ENCODE data around the gene C1QTNF6.
"Not testable (repeated sequence)": the region's sequence is repeated elsewhere in the genome, so short reads cannot be mapped to it uniquely, and the experiment has no call there.

Gene C1QTNF6

DNA sequence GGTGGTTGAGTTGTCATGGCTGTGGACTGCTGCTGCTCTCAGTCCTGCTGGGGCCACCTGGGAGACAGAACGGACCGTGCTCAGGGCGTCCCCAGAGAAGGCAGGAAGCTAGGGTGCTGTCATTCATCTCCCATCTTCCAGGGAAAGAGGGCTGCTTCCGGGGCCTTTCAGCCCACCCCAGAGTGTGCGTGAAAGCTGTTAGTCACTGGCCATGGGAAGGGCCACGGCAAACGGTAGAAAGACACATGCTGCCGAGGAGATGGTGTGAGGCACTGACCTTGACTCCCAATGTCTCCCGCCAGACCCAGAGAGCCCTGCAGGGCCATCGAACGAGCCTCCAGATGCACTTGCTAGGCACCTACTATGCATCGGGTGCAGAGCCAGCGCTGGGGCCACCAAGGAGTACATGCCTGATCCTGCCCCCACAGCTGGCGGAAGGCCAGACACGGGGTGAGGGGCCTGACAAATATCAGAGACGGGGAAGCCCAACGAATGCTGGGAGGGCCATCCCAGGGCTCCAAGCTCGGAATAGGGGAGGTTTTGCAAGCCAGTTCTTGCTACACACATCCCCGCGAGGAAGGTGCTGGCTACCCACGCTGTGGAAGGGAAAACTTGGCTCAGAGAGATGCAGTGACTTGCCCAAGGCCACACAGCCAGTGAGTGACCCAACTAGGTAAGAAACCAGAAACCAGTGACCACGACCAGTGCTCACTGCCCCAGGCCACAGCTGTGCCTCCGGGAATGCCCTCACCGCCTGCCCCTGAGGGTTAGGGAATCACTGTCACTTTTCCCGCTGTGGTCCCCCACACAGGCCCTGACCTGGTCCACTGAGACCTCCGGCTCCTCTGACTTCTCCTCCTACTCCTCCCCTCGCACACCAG is 45.9 kb upstream of the C1QTNF6 start:
- H3K27me3 ChIP-seq (ENCODE audit: insufficient read depth, poor library complexity, severe bottlenecking), result no peaks in the 10 kb centered on the region
- peak in 1 of 2 experiments; percentile 28 for DNase-seq (ENCODE audit: low read depth in 1 of 2, low spot score in 1 of 2)
- TF ChIP-seq, protein P1, sequence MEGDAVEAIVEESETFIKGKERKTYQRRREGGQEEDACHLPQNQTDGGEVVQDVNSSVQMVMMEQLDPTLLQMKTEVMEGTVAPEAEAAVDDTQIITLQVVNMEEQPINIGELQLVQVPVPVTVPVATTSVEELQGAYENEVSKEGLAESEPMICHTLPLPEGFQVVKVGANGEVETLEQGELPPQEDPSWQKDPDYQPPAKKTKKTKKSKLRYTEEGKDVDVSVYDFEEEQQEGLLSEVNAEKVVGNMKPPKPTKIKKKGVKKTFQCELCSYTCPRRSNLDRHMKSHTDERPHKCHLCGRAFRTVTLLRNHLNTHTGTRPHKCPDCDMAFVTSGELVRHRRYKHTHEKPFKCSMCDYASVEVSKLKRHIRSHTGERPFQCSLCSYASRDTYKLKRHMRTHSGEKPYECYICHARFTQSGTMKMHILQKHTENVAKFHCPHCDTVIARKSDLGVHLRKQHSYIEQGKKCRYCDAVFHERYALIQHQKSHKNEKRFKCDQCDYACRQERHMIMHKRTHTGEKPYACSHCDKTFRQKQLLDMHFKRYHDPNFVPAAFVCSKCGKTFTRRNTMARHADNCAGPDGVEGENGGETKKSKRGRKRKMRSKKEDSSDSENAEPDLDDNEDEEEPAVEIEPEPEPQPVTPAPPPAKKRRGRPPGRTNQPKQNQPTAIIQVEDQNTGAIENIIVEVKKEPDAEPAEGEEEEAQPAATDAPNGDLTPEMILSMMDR (IDR thresholded peaks at IDR 0.05; ENCODE audit: insufficient read depth, low read length), result no peak
- TF ChIP-seq GABPA (IDR thresholded peaks at IDR 0.05; ENCODE audit: low read depth), result no peak
- TF ChIP-seq SPI1 (IDR thresholded peaks at IDR 0.05; ENCODE audit: borderline replicate concordance, low read depth), result no peak
- TF ChIP-seq POLR2AphosphoS5 (IDR thresholded peaks at IDR 0.05; ENCODE audit: low read depth), result no peak
- TF ChIP-seq REST (IDR thresholded peaks at IDR 0.05; ENCODE audit: insufficient replicate concordance, low read depth), result no peak
- peak overlapping the region; percentile 12; the same call in 1 of the 2 replicates for H3K27ac ChIP-seq (replicated peaks)
- H3K4me3 ChIP-seq (replicated peaks; ENCODE audit: insufficient read depth, low read length), result no peak overlapping the region

GRCh38 chr22:37233371-37233750 is 45.3 kb upstream of the C1QTNF6 start:
- not testable (repeated sequence) for H3K27me3 ChIP-seq (ENCODE audit: insufficient read depth, poor library complexity, severe bottlenecking); H3K27ac ChIP-seq (replicated peaks); DNase-seq (ENCODE audit: low read depth in 1 of 2, low spot score in 1 of 2); H3K4me3 ChIP-seq (replicated peaks; ENCODE audit: insufficient read depth, low read length)

DNA sequence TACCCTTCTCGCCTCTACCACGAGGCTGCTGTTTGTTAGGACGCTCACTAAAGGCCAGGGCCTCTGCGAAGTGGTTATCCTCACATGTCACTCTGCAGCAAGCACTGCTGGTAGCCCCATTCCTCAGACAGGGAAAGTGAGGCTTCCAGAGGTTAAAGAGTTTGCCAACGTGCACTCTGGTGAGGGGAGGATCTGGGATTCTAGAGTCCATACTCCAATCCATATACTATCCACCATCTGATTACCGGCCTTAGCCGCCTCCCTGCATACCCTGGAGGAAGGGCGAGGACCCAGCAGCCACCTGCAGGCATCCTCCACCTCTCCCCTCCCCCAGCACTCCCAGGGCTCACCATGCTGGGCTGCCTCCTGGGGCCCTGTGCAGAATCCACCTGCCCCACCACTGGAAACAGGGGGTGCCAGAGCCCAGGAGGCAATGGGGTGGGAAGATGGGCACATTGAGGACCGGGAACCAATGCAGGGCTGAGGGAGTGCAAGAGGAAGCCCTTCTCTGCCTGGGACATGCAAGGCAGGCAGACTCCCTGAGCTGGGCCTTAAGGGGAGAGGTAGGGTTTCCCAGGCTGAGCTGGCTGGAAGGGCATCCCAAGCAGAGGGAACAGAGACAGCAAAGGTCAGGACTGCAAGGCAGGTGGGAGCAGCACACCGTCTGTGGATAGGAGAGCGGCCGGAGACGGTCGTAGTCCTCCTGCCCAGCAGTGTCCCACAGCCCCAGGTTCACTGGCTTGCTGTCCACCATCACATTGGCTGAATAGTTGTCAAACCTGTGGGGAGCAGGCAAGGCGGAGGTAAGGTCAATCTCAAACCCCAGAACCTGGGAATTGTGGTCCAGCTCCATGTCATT is 44.3 kb upstream of the C1QTNF6 start:
- Histone ChIP-seq H3K4me3 (replicated peaks; ENCODE audit: insufficient read depth, low read length) (no peak overlapping the region), H3K27ac (replicated peaks) (no peak overlapping the region), H3K27me3 (ENCODE audit: insufficient read depth, poor library complexity, severe bottlenecking) (no peaks in the 10 kb centered on the region)
- TF ChIP-seq, protein P1 (IDR thresholded peaks at IDR 0.05; ENCODE audit: insufficient read depth, low read length), result no peak
- TF ChIP-seq POLR2AphosphoS5 (IDR thresholded peaks at IDR 0.05; ENCODE audit: low read depth) (peak; percentile 25; the same call in 1 of the 2 replicates), REST (IDR thresholded peaks at IDR 0.05; ENCODE audit: insufficient replicate concordance, low read depth) (no peak), GABPA (IDR thresholded peaks at IDR 0.05; ENCODE audit: low read depth) (no peak), SPI1 (IDR thresholded peaks at IDR 0.05; ENCODE audit: borderline replicate concordance, low read depth) (no peak)
- no peak for DNase-seq (ENCODE audit: low read depth in 1 of 2, low spot score in 1 of 2)
